ENCODE measurements around the gene AFDN. TPM values are rescaled to one million over a fixed set of nuclear protein-coding genes. Genes with fewer than 3 reads are reported as not detected.

Gene AFDN
- total RNA-seq, 1 experiment from 2014 or later, result 86.5 TPM

- no peak for DNase-seq (ENCODE audit: low spot score)
Observed at GRCh38 chr6:168016176-168016620, 189.5 kb downstream of the AFDN start.

- DNase-seq (ENCODE audit: low spot score), result no peak
Observed at GRCh38 chr6:168016721-168017525, 190.2 kb downstream of the AFDN start.

GRCh38 chr6:168017629-168018028, 190.9 kb downstream of the AFDN start:
- DNase-seq (ENCODE audit: low spot score), result no peak

- no peak for DNase-seq (ENCODE audit: low spot score)
Observed at GRCh38 chr6:168018664-168019063, 192.0 kb downstream of the AFDN start.

- DNase-seq (ENCODE audit: low spot score), result no peak
Observed at GRCh38 chr6:168020242-168020641, 193.5 kb downstream of the AFDN start.

- no peak for DNase-seq (ENCODE audit: low spot score)
Observed at GRCh38 chr6:168021581-168021980, 194.9 kb downstream of the AFDN start.

Other genes with a start within 250 kb of the AFDN start
- gene KIF25, start 170.8 kb downstream of the AFDN start, total RNA-seq (2014; rRNA removed; shearing (Covaris generic)), result not detected in 2 replicates

Measured in HT-29 (cell line).